NCI-H128 (cell line): ENCODE measurements around the gene MLIP.
"Not testable (repeated sequence)": the region's sequence is repeated elsewhere in the genome, so short reads cannot be mapped to it uniquely, and the experiment has no call there.

Experiments
- DNase-seq: peaks from one replicate; lab custom pipeline; 2025; ENCODE audit not compliant: unreplicated experiment; lab: John Stamatoyannopoulos, UW

Gene MLIP, protein sequence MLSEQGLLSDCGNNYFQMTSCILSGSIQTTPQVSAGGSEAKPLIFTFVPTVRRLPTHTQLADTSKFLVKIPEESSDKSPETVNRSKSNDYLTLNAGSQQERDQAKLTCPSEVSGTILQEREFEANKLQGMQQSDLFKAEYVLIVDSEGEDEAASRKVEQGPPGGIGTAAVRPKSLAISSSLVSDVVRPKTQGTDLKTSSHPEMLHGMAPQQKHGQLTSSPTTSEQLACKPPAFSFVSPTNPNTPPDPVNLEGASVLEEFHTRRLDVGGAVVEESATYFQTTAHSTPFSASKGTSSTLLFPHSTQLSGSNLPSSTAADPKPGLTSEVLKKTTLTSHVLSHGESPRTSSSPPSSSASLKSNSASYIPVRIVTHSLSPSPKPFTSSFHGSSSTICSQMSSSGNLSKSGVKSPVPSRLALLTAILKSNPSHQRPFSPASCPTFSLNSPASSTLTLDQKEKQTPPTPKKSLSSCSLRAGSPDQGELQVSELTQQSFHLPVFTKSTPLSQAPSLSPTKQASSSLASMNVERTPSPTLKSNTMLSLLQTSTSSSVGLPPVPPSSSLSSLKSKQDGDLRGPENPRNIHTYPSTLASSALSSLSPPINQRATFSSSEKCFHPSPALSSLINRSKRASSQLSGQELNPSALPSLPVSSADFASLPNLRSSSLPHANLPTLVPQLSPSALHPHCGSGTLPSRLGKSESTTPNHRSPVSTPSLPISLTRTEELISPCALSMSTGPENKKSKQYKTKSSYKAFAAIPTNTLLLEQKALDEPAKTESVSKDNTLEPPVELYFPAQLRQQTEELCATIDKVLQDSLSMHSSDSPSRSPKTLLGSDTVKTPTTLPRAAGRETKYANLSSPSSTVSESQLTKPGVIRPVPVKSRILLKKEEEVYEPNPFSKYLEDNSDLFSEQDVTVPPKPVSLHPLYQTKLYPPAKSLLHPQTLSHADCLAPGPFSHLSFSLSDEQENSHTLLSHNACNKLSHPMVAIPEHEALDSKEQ

GRCh38 chr6:54111341-54112045, at the start of gene MLIP:
MLIP (plus strand) TSS chr6:54111443; CDS start chr6:54111480, 37 bp downstream.
- no peak for DNase-seq

DNA sequence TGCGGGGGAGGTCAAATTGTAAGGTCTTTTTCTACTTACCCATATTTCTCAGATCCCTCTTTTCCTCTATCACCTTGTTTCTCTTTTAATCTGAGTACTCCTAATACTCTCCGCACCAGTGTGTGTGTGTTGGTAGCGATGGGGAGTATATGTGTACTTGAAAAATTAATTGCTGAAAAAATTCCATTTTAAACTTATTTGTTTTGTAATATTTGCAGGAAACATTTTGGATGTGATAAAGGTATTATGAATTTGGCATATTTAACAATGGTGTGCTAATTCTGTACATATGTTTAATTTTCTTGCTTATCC, 48.1 kb upstream of the MLIP start:
- no peak for DNase-seq

GRCh38 chr6:54068694-54069093, 42.5 kb upstream of the MLIP start:
- no peak for DNase-seq

- no peak for DNase-seq
These were observed 41.2 kb upstream of the MLIP start for GRCh38 chr6:54070025-54070424.

- no peak for DNase-seq
These were observed 39.4 kb upstream of the MLIP start for GRCh38 chr6:54071821-54072340.

DNA sequence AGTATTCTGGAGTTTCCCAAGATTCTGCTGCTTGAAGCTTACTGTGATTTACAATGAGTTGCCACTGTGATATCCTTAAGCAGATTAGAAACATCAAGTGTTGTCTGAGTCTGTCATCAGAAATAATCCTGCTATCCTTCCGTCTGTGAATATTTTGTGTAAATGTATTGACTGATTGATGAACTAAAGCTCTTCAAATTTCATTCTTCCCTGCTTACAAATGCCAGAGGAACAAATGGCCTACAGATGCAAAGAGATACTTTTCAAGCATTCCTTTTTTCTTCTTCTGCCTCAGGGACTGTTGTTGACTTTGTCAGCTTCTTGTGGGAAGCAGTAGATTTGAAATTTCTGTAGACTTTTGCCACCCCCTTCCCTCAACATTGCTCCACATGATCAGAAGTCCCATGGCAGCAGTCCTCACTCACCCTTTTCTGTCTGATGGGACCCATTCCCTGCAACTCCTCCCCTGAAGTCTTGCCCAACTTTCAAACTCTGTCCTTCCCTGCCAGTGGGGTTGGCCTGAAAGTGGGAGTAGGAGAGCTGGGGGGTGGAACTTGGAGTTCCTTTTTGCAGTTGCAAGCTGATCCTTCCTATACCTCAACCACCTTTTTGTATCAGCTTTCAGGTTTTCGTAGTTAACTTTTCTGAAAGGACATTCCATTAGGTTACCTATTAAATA, 38.5 kb upstream of the MLIP start:
- no peak for DNase-seq

- no peak for DNase-seq
These were observed 37.8 kb upstream of the MLIP start for GRCh38 chr6:54073487-54073886.

GRCh38 chr6:54074109-54074508, 37.1 kb upstream of the MLIP start:
- no peak for DNase-seq

GRCh38 chr6:54074578-54075195, 36.6 kb upstream of the MLIP start:
- DNase-seq = no peak

- no peak for DNase-seq
These were observed 35.0 kb upstream of the MLIP start for GRCh38 chr6:54076159-54076789.

DNA sequence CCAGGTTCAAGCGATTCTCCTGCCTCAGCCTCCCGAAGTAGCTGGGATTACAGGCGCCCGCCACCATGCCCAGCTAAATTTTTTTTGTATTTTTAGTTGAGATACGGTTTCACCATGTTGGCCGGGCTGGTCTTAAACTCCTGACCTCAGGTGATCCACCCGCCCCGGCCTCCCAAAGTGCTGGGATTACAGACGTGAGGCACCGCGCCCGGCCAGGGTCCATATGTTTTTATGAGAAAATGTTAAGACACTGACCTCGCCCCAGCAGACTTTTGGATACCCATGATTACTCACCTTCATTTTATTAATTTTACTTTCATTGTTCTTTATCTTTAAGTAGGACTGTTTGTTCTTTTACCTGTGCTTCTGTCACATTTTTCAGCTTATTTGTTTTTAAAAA, 29.7 kb upstream of the MLIP start:
- DNase-seq = not testable (repeated sequence)

DNA sequence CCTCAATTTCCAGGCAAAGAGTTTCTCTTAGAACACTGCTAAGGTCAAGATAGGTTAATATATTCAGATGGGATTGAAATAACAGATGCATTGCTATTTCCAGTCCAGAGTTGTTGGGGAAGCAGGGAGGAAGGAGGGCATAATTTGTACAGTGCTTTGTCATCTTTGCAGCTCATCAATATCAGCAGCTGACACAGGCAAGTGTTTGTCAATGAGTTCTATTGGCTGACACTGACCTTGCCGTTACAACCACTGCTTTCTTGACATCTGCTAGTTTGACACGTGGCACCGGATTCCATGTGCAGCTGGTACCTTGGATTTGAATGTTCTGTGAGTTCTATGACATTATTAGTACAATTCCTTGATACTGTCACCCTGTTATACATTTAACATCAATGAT, 28.0 kb upstream of the MLIP start:
- no peak for DNase-seq

GRCh38 chr6:54084231-54084630, 27.0 kb upstream of the MLIP start:
- no peak for DNase-seq

GRCh38 chr6:54085047-54085446, 26.2 kb upstream of the MLIP start:
- DNase-seq = no peak

DNA sequence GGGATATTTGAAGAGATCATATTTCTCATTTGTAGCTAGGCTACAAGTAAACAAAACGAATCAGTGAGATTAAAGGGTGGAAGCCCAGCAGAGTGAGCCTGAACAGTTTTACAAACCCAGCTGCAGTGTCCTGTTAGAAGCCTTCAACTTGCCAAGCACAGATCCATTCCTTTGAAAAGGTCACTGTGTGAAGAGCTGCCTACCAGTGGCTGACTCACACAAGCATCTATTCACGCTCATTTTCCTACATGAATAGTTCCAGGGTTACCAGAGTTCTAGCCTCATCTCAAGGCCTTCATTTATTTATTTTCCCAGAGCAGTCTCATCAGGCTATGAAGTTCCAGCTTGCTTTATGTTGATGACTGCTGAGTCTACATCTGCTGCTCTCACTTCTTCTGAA, 25.7 kb upstream of the MLIP start:
- DNase-seq = no peak

- DNase-seq = no peak
These were observed 24.8 kb upstream of the MLIP start for GRCh38 chr6:54086439-54086838.

DNA sequence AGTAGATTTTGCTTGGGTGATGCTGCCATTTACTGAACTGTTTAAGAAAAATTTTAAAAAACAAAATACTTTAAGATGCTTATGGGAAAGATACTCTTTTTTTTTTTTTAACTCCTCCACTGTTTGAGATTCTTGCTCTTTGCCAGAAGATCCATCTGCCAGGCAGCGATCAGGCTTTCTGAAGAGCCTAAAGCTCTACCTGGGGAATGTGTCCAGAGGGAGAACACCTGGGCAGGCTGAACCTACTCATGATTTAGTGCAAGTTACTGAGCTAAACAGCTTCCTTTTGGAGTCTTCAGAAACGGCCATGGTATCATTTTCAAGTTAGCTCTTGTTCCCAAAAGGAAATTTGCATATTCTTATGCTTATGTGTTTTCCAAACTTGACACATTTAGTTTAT, 23.5 kb upstream of the MLIP start:
- DNase-seq = no peak

- no peak for DNase-seq
These were observed 17.8 kb upstream of the MLIP start for GRCh38 chr6:54093326-54093948.

GRCh38 chr6:54094293-54094692, 16.9 kb upstream of the MLIP start:
- DNase-seq = no peak
